HAP-1 (cell line): Measurements from ENCODE around the gene INSYN2B.

Source experiments
- DNase-seq, 2 experiments: peaks; one replicate each; pipeline ENCODE4 v3.0.0-alpha.2; 2016 to 2020; ENCODE audit warnings: low spot score in 2 of 2
- H3K27me3 ChIP-seq: fragments of 250-450 bp; sonication (Bioruptor Pico); 2 replicates; pipeline ENCODE4 v1.5.1; 2020; ENCODE audit warnings: low read depth, mild to moderate bottlenecking, moderate library complexity
- H3K36me3 ChIP-seq: fragments of 250-450 bp; sonication (Bioruptor Pico); replicated peaks from 2 replicates; pipeline ENCODE4 v1.5.1; 2020; ENCODE audit warnings: mild to moderate bottlenecking
- H3K4me1 ChIP-seq: fragments of 250-450 bp; sonication (Bioruptor Pico); 2 replicates; pipeline ENCODE4 v1.5.1; 2020; ENCODE audit warnings: mild to moderate bottlenecking
- H3K4me3 ChIP-seq: fragments of 250-450 bp; sonication (Bioruptor Pico); 2 replicates; pipeline ENCODE4 v1.5.1; 2020; ENCODE audit warnings: mild to moderate bottlenecking, moderate library complexity
- H3K9me3 ChIP-seq: fragments of 250-450 bp; sonication (Bioruptor Pico); 2 replicates; pipeline ENCODE4 v1.5.1; 2020; ENCODE audit warnings: mild to moderate bottlenecking, moderate library complexity
- in situ Hi-C: fragments of 300-500 bp; cut with MboI; formaldehyde crosslinking; loops from 3 replicates; pipeline ENCODE4 v1.14.3; 2020; ENCODE audit warnings: low sequenced_read_pairs, inconsistent platforms, mixed read lengths

INSYN2B gene

DNA sequence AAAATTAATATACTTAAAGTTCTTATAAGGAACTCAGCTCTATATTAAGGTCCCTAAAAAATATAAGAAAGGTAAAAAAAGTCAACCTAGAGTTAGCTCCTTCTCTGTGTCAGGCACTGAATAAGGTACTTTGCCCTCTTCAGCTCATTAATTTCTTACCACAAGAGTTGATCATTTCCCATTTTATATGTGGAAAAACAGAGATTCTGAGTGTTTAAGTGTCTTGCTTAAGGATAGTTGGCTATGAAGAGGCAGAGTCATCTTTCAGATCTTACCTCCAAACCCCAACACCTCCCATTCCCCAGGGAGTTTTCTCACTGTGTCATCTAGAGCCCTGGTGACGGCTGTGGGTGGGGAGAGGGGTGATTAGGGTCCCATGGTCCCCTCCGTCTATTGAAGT, 40.6 kb downstream of the INSYN2B start:
- H3K36me3 ChIP-seq, result no peaks in the 10 kb centered on the region
- in situ Hi-C loops, result no loop called here
- H3K9me3 ChIP-seq, result no peaks in the 10 kb centered on the region
- DNase-seq, result no peak
- no peaks in the 10 kb centered on the region for H3K27me3 ChIP-seq
- H3K4me3 ChIP-seq, result no peak overlapping the region
- no peaks in the 10 kb centered on the region for H3K4me1 ChIP-seq

DNA sequence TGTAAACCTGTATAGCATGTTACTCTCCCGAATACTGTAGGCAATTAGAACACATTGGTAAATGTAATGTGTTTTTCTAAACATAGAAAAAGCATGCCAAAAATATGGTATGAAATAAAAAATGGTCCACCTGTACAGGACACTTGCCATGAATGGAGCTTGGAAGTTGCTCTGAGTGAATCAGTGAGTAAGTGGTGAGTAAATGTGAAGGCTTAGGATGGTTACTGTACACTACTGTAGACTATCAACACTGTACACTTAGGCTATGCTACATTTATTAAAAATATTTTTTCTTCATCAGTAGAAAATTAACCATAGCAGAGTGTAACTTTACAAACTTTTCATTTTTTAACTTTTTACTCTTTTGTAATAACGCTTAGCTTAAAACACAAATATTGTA, 41.9 kb downstream of the INSYN2B start:
- in situ Hi-C loops, result no loop called here
- Histone ChIP-seq H3K4me1 (no peaks in the 10 kb centered on the region), H3K27me3 (no peaks in the 10 kb centered on the region), H3K36me3 (no peaks in the 10 kb centered on the region), H3K4me3 (no peak overlapping the region), H3K9me3 (no peaks in the 10 kb centered on the region)
- DNase-seq, result no peak

DNA sequence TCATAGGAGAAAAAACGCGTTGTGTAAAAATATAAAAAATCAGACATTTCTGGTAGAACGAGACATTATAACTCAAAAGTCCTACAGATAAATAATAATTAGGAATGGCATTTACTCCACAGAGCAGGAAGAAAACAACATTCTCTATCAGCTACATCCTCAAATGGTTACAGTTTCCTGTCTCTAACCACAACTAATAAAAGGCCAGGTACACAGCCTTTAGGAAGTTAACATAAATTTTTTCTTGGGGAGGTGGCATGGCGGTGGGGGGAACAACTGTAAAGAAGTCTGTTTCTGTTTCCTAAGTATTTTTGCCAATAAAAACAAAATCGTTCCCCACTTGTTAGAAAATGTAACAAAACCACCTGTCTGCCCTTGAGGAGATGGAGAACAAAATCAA, 44.5 kb downstream of the INSYN2B start:
- DNase-seq, result no peak
- Histone ChIP-seq H3K36me3 (no peaks in the 10 kb centered on the region), H3K9me3 (no peaks in the 10 kb centered on the region), H3K4me3 (no peak overlapping the region), H3K4me1 (no peaks in the 10 kb centered on the region), H3K27me3 (no peaks in the 10 kb centered on the region)
- in situ Hi-C loops, result no loop called here

DNA sequence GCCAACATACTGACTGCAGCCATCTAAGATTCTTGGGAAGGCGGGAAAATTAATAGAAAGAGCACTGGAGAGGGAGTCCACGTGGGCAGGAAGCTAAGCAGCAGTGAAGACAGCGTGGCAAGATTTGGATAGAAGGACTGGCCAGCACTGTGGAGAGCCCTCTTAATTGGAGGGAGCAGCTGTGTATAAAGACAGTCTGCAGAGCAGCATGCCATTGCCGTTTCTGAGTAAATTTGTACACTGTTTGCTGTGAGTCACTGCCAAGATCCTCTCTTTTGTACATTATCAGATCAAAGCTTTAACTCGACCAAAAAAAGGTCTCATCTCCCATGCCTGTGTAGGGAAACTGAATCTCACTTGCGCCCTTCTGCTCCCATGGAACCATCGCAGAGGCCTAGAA, 45.3 kb downstream of the INSYN2B start:
- H3K27me3 ChIP-seq, result no peaks in the 10 kb centered on the region
- no peaks in the 10 kb centered on the region for H3K4me1 ChIP-seq
- H3K9me3 ChIP-seq, result no peaks in the 10 kb centered on the region
- in situ Hi-C loops, result no loop called here
- H3K4me3 ChIP-seq, result no peak overlapping the region
- no peak for DNase-seq
- H3K36me3 ChIP-seq, result no peaks in the 10 kb centered on the region

DNA sequence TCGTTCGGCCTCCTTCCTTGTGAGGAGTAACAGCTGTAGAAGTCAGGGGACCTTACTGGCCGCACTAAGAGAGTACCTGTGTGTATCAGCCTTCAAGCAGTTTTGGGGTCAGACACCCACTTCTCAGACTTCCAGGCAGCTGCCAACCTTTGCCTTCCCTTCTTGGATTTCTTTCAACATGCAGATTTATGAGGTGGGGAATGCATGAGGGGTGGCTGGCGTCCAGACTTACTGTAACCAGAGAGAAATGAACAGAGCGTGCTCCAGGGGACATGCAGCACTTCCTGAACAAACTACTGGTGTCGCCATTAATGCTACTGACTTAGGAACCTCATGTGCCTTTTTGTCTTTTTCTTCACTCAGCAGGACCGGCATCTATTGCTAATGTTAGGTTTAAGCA, 46.7 kb downstream of the INSYN2B start:
- in situ Hi-C loops, result no loop called here
- no peak for DNase-seq
- H3K4me1 ChIP-seq, result no peaks in the 10 kb centered on the region
- H3K4me3 ChIP-seq, result no peak overlapping the region
- no peaks in the 10 kb centered on the region for H3K36me3 ChIP-seq
- no peaks in the 10 kb centered on the region for H3K9me3 ChIP-seq
- H3K27me3 ChIP-seq, result no peaks in the 10 kb centered on the region

DNA sequence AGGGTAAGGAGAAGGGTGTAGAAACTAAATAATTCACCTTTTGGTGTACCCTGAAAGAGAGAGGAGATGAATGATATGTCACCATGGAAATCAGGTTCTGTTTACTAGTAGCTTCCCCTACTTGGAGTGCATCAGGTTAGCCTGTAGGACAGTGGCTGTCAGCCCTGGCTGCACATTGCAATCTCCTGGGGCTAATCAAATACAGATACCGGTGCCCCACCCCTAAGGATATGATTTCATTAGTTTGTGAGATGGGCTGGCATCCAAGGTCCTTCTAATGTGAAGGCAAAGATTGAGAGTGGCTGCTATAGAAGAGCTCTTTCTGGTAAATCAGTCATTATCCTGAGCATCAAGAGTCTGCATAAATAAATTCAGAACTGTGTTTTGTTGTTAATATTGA, 47.2 kb downstream of the INSYN2B start:
- H3K27me3 ChIP-seq, result no peaks in the 10 kb centered on the region
- no peak for DNase-seq
- in situ Hi-C loops, result no loop called here
- no peaks in the 10 kb centered on the region for H3K36me3 ChIP-seq
- H3K4me1 ChIP-seq, result no peaks in the 10 kb centered on the region
- no peak overlapping the region for H3K4me3 ChIP-seq
- H3K9me3 ChIP-seq, result no peaks in the 10 kb centered on the region

DNA sequence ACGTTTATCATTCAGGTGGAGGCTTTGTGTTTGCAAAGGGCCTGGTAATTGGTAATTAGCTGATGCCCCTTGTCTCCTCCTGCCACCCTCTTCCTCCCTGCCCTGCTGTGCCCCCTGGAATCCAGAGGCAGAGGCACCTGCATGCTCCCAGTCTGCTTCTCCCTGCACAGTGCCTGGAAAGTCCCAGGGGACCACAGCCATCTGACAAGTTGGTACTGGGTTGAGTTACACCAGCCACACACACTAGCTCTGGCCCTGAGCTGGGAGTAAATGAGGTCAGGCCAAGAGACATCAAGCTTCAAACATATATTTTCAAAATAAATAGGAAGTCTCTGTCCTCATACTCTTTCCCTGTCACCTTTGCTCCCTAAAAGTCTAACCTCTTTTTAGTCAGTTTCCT, 56.3 kb downstream of the INSYN2B start:
- H3K4me1 ChIP-seq, result no peaks in the 10 kb centered on the region
- DNase-seq, result no peak
- in situ Hi-C loops, result no loop called here

DNA sequence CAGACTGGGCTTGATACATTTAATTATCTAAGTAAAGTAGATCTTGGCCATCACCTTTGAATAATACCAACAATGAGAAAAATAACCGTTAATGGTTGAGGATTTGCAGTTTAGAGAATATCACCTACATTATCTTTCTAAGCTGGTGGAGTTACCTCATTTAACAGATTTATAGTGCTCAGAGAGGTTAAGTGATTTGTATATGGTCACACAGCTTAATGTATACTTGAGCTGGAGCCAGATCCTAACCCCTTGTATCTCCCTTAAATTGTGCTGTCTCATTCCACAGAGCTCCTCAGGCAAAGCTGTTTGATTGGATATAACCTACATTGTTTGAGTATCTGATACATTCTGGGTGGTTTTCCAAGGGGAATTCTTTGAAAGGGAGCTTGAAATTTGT, 57.8 kb downstream of the INSYN2B start:
- in situ Hi-C loops, result no loop called here

More for the DNA sequence above, 56.3 kb downstream of the INSYN2B start:
- no peaks in the 10 kb centered on the region for H3K36me3 ChIP-seq
- H3K9me3 ChIP-seq, result no peaks in the 10 kb centered on the region
- H3K4me3 ChIP-seq, result no peak overlapping the region
- no peaks in the 10 kb centered on the region for H3K27me3 ChIP-seq

DNA sequence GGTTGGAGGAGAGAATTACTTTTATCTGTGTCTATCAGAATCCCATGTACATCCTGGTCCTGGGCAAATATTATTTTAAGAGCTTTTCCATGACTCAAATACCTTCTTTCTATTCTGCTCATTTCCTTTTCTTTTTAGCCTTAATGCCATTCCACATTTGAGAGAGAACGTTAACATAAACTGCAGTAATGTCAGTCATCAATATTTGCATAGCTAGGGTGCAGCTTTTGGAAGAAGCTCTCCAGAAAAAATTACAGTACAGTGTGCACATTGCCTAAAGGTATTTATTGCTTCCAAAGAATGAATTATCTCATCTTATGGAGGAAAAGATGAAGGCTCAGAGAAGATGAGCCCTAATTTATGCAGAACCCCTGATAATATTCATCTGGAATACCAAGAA, 58.3 kb downstream of the INSYN2B start:
- Histone ChIP-seq H3K36me3 (no peaks in the 10 kb centered on the region), H3K27me3 (no peaks in the 10 kb centered on the region), H3K4me1 (no peaks in the 10 kb centered on the region), H3K4me3 (no peak overlapping the region), H3K9me3 (no peaks in the 10 kb centered on the region)
- no peak for DNase-seq
- in situ Hi-C loops, result no loop called here

More for the DNA sequence above, 57.8 kb downstream of the INSYN2B start:
- Histone ChIP-seq H3K4me3 (no peak overlapping the region), H3K4me1 (no peaks in the 10 kb centered on the region), H3K36me3 (no peaks in the 10 kb centered on the region), H3K9me3 (no peaks in the 10 kb centered on the region), H3K27me3 (no peaks in the 10 kb centered on the region)
- no peak for DNase-seq

DNA sequence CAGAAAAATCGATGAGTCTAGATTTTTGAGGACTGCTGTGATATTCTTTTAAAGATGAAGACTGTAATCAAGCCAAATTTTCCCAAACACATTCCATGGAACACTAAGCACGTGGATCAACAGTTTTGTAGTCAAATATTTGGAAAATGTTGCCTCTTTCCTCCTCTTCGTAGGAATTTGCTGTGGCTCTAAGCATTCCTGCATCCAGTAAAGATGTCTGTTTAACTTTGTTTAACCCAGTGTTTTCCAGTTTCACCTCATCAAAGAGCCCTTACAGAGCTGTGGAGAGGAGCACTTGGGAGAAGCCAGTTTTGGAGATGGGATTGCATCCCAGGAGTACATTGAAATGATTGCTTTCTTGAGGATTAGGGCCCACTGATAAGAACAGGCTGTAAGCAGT, 58.9 kb downstream of the INSYN2B start:
- no peaks in the 10 kb centered on the region for H3K27me3 ChIP-seq
- DNase-seq, result no peak
- H3K36me3 ChIP-seq, result no peaks in the 10 kb centered on the region
- H3K4me1 ChIP-seq, result no peaks in the 10 kb centered on the region
- H3K4me3 ChIP-seq, result no peak overlapping the region
- in situ Hi-C loops, result no loop called here
- no peaks in the 10 kb centered on the region for H3K9me3 ChIP-seq

DNA sequence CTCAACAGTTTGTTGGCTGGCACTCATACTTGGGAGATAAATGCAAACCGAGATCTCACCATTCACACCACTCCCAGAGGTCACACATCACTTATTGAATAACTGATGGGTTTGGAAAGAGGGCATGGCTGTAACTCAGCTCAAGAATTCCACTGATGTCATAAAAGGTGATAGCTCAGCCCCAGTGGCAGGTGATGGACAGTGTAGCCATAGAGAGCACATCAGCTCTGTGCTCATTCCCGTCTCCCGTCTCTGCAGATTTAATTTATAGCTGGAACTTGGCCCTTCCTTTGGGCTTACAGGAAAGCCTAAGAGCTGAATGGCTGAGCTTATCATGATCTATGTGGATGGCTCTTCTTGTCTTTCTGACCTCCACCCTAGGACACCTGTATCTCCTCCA, 59.8 kb downstream of the INSYN2B start:
- in situ Hi-C loops, result no loop called here
- H3K27me3 ChIP-seq, result no peaks in the 10 kb centered on the region
- H3K9me3 ChIP-seq, result no peaks in the 10 kb centered on the region
- no peaks in the 10 kb centered on the region for H3K36me3 ChIP-seq
- H3K4me1 ChIP-seq, result no peaks in the 10 kb centered on the region
- H3K4me3 ChIP-seq, result no peak overlapping the region
- no peak for DNase-seq

DNA sequence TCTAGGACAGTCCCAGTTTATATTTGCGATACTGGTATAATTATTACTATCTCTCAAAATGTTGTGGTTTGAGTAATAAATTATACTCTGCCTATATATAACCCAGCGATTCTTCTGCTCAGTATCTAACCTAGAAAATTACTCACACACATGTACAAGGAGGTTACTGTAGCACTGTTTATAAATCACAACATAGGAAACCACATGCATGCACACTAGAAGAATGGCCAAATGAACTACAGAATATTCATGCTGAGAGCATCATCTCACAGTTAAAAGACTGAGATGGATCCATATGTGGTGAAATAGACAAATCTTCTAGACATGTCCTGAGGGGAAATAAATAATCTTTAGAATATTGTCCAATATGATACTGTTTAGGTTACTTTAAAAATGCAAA, 62.1 kb downstream of the INSYN2B start:
- no peaks in the 10 kb centered on the region for H3K27me3 ChIP-seq
- in situ Hi-C loops, result no loop called here
- no peaks in the 10 kb centered on the region for H3K36me3 ChIP-seq
- H3K4me1 ChIP-seq, result no peaks in the 10 kb centered on the region
- no peak overlapping the region for H3K4me3 ChIP-seq
- no peaks in the 10 kb centered on the region for H3K9me3 ChIP-seq
- no peak for DNase-seq

DNA sequence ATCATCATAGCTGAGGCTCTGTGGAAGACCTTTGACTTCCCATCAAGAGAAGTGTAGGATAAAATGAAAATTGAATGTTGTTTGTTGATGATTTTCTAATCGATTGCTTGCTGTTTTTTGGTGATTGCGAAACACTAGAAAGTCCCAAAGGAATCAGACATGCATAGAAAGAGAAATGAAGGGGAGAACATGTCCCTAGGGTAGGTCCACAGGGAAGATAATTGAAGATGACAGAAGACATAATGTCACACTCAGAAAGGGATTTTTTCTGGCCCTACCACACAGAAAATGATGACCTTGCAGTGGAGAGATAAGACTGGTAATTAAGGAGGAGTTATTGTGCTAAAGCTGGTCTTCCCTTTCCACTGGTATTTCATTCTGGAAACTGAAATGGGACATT, 62.8 kb downstream of the INSYN2B start:
- H3K4me1 ChIP-seq, result no peaks in the 10 kb centered on the region
- no peaks in the 10 kb centered on the region for H3K9me3 ChIP-seq
- H3K4me3 ChIP-seq, result no peak overlapping the region
- DNase-seq, result no peak
- in situ Hi-C loops, result no loop called here
- H3K36me3 ChIP-seq, result no peaks in the 10 kb centered on the region
- H3K27me3 ChIP-seq, result no peaks in the 10 kb centered on the region

DNA sequence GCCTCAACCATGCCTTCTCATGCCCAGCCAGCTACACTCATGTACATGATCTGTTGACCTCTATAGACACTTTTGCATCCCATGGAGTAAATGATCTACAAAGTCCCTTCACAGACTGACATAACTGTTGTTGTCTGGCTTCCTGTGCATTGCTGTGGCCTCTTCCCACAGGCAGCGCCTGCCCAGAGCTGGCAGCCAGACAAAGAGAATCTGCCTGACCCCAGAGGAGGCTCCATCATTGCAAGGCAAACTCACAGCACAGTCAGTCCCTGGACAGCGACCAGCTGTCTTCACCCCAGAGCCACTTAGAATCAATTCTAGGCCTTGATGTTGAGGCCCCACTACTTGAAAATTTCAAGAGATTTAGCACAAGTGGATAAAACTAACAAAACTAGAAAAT, 65.5 kb downstream of the INSYN2B start:
- Histone ChIP-seq H3K4me1 (no peaks in the 10 kb centered on the region), H3K27me3 (no peaks in the 10 kb centered on the region; the same call in 1 of the 2 replicates), H3K4me3 (no peak overlapping the region), H3K36me3 (no peaks in the 10 kb centered on the region), H3K9me3 (no peaks in the 10 kb centered on the region)
- in situ Hi-C loops, result no loop called here
- no peak for DNase-seq

DNA sequence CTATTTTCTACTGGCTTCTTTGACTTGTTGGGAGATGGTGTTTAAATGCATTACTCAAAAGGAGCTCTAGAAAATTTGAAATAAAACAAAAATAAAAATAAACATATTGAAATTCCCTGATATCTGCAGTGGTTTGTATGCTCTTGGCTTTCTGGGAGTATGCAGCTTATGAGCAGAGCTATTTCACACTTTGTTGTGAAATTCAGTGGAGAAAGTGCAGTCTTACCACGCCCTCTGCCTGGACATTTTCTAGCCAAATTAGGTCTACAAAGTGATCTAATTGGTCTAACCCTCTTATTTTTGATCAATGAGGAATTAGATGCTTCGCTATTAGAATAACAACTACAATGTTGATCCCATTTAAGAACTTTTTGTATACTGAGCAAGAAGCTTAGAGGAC, 66.8 kb downstream of the INSYN2B start:
- Histone ChIP-seq H3K4me3 (no peak overlapping the region), H3K4me1 (no peaks in the 10 kb centered on the region), H3K27me3 (no peaks in the 10 kb centered on the region; the same call in 1 of the 2 replicates), H3K9me3 (no peaks in the 10 kb centered on the region), H3K36me3 (no peaks in the 10 kb centered on the region)
- no peak for DNase-seq
- in situ Hi-C loops, result no loop called here
